Cardiac muscle cell (in vitro differentiated cells and primary cell): Measurements from ENCODE around the gene COMTD1. TPM values are rescaled to one million over a fixed set of nuclear protein-coding genes. Genes with fewer than 3 reads are reported as not detected.
"Not testable (repeated sequence)": the region's sequence is repeated elsewhere in the genome, so short reads cannot be mapped to it uniquely, and the experiment has no call there.

ENCODE experiments used
- DNase-seq, 2 donors: peaks; one replicate each; pipeline versions ENCODE4 v3.0.0 to v3.0.0-alpha.2; 2010 to 2017; ENCODE audit warnings: low read depth in 1 of 2, low spot score in 1 of 2
- H3K27ac ChIP-seq: fragments of 200-600 bp; sonication (generic); 2 replicates; pipeline ENCODE4 v1.5.1; 2016
- H3K27me3 ChIP-seq: fragments of 200-600 bp; sonication (generic); 2 replicates; pipeline ENCODE4 v1.6.0; 2016; ENCODE audit warnings: control low read depth
- H3K36me3 ChIP-seq: fragments of 200-600 bp; sonication (generic); 2 replicates; pipeline ENCODE4 v1.5.1; 2016; ENCODE audit warnings: control low read depth
- H3K4me1 ChIP-seq: fragments of 200-600 bp; sonication (generic); 2 replicates; pipeline ENCODE4 v1.8.1; 2017; ENCODE audit warnings: low read depth, mild to moderate bottlenecking, mixed run types
- H3K4me3 ChIP-seq: fragments of 200-600 bp; sonication (generic); 2 replicates; pipeline ENCODE4 v1.5.1; 2016; ENCODE audit warnings: mild to moderate bottlenecking
- H3K9me3 ChIP-seq: fragments of 200-600 bp; sonication (generic); 2 replicates; pipeline ENCODE4 v1.5.1; 2017; ENCODE audit warnings: low read depth, mild to moderate bottlenecking, control low read depth
- CTCF ChIP-seq: IDR thresholded peaks from 2 replicates; pipeline ENCODE4 v1.5.1; 2012; ENCODE audit warnings: low read depth, mild to moderate bottlenecking, low read length
- polyA plus RNA-seq: library from polyadenylated mRNA; unstranded; fragments of >200 nt; fragmentation: Nextera tagmentation; extraction: Ambion mirVana; gene quantifications from 2 replicates; pipeline ENCODE4 v1.2.1, GENCODE V29; 2016
- total RNA-seq: library from RNA; depleted of rRNA; stranded (reverse); fragments of >200 nt; gene quantifications from 2 replicates; pipeline ENCODE4 v1.2.3, GENCODE V29; 2016

Gene COMTD1
- total and polyA plus RNA-seq, 2 experiments from 2014 or later: 42.0 to 66.1 TPM

GRCh38 chr10:75209921-75210281, 25.9 kb downstream of the COMTD1 start:
- no peaks in the 10 kb centered on the region for H3K9me3 ChIP-seq
- peak overlapping the region; percentile 72 for H3K4me3 ChIP-seq
- TF ChIP-seq CTCF: no peak
- peak in 1 of 2 donors; percentile 88 for DNase-seq
- peaks cover 28% of the 10 kb centered on the region for H3K36me3 ChIP-seq
- H3K4me1 ChIP-seq: peaks cover 31% of the 10 kb centered on the region
- no peaks in the 10 kb centered on the region for H3K27me3 ChIP-seq
- peak overlapping the region; percentile 100 for H3K27ac ChIP-seq

GRCh38 chr10:75209086-75209920, 26.5 kb downstream of the COMTD1 start:
- TF ChIP-seq CTCF: no peak
- no peak for DNase-seq
- H3K36me3 ChIP-seq: peaks cover 22% of the 10 kb centered on the region
- H3K4me3 ChIP-seq: peak overlapping the region; percentile 72
- no peaks in the 10 kb centered on the region for H3K27me3 ChIP-seq
- H3K27ac ChIP-seq: peak overlapping the region; percentile 100
- H3K9me3 ChIP-seq: no peaks in the 10 kb centered on the region
- peaks cover 31% of the 10 kb centered on the region for H3K4me1 ChIP-seq

GRCh38 chr10:75208181-75208580, 27.6 kb downstream of the COMTD1 start:
- Histone ChIP-seq H3K27me3 (no peaks in the 10 kb centered on the region), H3K4me3 (no peak overlapping the region), H3K9me3 (no peaks in the 10 kb centered on the region), H3K4me1 (peaks cover 31% of the 10 kb centered on the region), H3K27ac (peak overlapping the region; percentile 32), H3K36me3 (peaks cover 13% of the 10 kb centered on the region)
- TF ChIP-seq CTCF: no peak
- peak; percentile 20 to 55 for DNase-seq

- no peaks in the 10 kb centered on the region for H3K9me3 ChIP-seq
- H3K4me1 ChIP-seq: peaks cover 31% of the 10 kb centered on the region
- no peak for DNase-seq
- H3K27me3 ChIP-seq: no peaks in the 10 kb centered on the region
- TF ChIP-seq CTCF: no peak
- H3K27ac ChIP-seq: peak overlapping the region; percentile 32
- no peak overlapping the region for H3K4me3 ChIP-seq
- peaks cover 9% of the 10 kb centered on the region for H3K36me3 ChIP-seq
These were observed 28.0 kb downstream of the COMTD1 start for GRCh38 chr10:75207857-75208144.

- TF ChIP-seq CTCF: no peak
- H3K4me3 ChIP-seq: no peak overlapping the region
- peak in 1 of 2 donors; percentile 35 for DNase-seq
These were observed 28.5 kb downstream of the COMTD1 start for GRCh38 chr10:75207079-75207856.

GRCh38 chr10:75206638-75207037, 29.1 kb downstream of the COMTD1 start:
- H3K36me3 ChIP-seq, H3K9me3 ChIP-seq, H3K4me3 ChIP-seq, DNase-seq, H3K27me3 ChIP-seq, H3K27ac ChIP-seq: not testable (repeated sequence)
- H3K4me1 ChIP-seq: peaks cover 22% of the 10 kb centered on the region

More at GRCh38 chr10:75207079-75207856, 28.5 kb downstream of the COMTD1 start:
- Histone ChIP-seq H3K4me1 (peaks cover 28% of the 10 kb centered on the region), H3K27me3 (no peaks in the 10 kb centered on the region), H3K27ac (peak overlapping the region; percentile 32), H3K9me3 (no peaks in the 10 kb centered on the region), H3K36me3 (peaks cover 4% of the 10 kb centered on the region)
